Spleen (tissue), 7 donors: ENCODE measurements around the gene RESP18.

Source experiments
- POLR2A ChIP-seq, 3 donors: fragments of 450-650 bp; IDR thresholded peaks; one replicate each; pipeline ENCODE4 v1.5.1; 2017; ENCODE audit warnings: antibody characterized with exemption in 3 of 3, mild to moderate bottlenecking in 1 of 3
- POLR2AphosphoS5 ChIP-seq, 3 donors: sonication (generic); formaldehyde crosslinking; IDR thresholded peaks; one replicate each; pipeline ENCODE4 v1.5.1; 2017; ENCODE audit warnings: antibody characterized with exemption in 3 of 3
- TF ChIP-seq, protein P1 (sequence below), 11 experiments: fragments of 200-600 bp in 7 of 11; fragments of 450-650 bp in 4 of 11; sonication (generic) in 4 of 11; IDR thresholded peaks in 8 of 11; conservative IDR thresholded peaks in 3 of 11; 1 replicate in 7 of 11; 2 replicates in 4 of 11; pipeline versions ENCODE4 v1.4.0 to v1.8.0; 2016 to 2021; ENCODE audit warnings: antibody characterized with exemption in 11 of 11, inconsistent platforms in 4 of 11, mild to moderate bottlenecking in 1 of 11
- donor health status: DM: no; HTN: no; CAD: no; lungs with moderate emphysema.
- donor health status: DM: no; HTN: no; CAD: no.
- donor health status: DM: no; HTN: no; CAD: no.

- TF ChIP-seq, protein P1, sequence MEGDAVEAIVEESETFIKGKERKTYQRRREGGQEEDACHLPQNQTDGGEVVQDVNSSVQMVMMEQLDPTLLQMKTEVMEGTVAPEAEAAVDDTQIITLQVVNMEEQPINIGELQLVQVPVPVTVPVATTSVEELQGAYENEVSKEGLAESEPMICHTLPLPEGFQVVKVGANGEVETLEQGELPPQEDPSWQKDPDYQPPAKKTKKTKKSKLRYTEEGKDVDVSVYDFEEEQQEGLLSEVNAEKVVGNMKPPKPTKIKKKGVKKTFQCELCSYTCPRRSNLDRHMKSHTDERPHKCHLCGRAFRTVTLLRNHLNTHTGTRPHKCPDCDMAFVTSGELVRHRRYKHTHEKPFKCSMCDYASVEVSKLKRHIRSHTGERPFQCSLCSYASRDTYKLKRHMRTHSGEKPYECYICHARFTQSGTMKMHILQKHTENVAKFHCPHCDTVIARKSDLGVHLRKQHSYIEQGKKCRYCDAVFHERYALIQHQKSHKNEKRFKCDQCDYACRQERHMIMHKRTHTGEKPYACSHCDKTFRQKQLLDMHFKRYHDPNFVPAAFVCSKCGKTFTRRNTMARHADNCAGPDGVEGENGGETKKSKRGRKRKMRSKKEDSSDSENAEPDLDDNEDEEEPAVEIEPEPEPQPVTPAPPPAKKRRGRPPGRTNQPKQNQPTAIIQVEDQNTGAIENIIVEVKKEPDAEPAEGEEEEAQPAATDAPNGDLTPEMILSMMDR (IDR thresholded peaks at IDR 0.05 in 8 of 11, conservative IDR thresholded peaks at IDR 0.05 in 3 of 11) = no peak
- TF ChIP-seq POLR2A (IDR thresholded peaks at IDR 0.05) = no peak
- TF ChIP-seq POLR2AphosphoS5 (IDR thresholded peaks at IDR 0.05) = no peak
Measured at GRCh38 chr2:219323434-219323833, 9.1 kb downstream of the RESP18 start.
